Fibroblast of the aortic adventitia (primary cell): ENCODE measurements around the gene ARHGEF4. TPM values are rescaled to one million over a fixed set of nuclear protein-coding genes. Genes with fewer than 3 reads are reported as not detected.

ENCODE experiments used
- DNase-seq: peaks from one replicate; pipeline ENCODE4 v3.0.0-alpha.2; 2010; ENCODE audit warnings: low read depth
- H3K4me3 ChIP-seq: 2 replicates; pipeline ENCODE4 v1.5.1; 2011; ENCODE audit warnings: low read depth, mild to moderate bottlenecking, control low read depth, low read length, moderate library complexity
- CTCF ChIP-seq: IDR thresholded peaks from 2 replicates; pipeline ENCODE4 v1.5.1; 2011; ENCODE audit warnings: mild to moderate bottlenecking, low read length, control low read depth, inconsistent platforms; ENCODE audit not compliant: insufficient read depth
- total RNA-seq: library from RNA; depleted of rRNA; stranded (reverse); fragments of >200 nt; gene quantifications from 2 replicates; pipeline ENCODE4 v1.2.3, GENCODE V29; 2012; ENCODE audit warnings: low replicate concordance

ARHGEF4 gene
- total RNA-seq, 1 donor: 5.2 TPM

- no peak for TF ChIP-seq CTCF
- DNase-seq: no peak
- H3K4me3 ChIP-seq: no peak overlapping the region
Observed at GRCh38 chr2:130930740-130931659, 94.3 kb downstream of the ARHGEF4 start.

- DNase-seq: no peak
- TF ChIP-seq CTCF: no peak
- no peak overlapping the region for H3K4me3 ChIP-seq
Observed at GRCh38 chr2:130933501-130933900, 96.8 kb downstream of the ARHGEF4 start.

- H3K4me3 ChIP-seq: no peak overlapping the region
- DNase-seq: no peak
- TF ChIP-seq CTCF: no peak
Observed at GRCh38 chr2:130936451-130936850, 99.7 kb downstream of the ARHGEF4 start.

GRCh38 chr2:130947967-130948366 lies 111.3 kb downstream of the ARHGEF4 start:
- DNase-seq: no peak
- no peak overlapping the region for H3K4me3 ChIP-seq
- no peak for TF ChIP-seq CTCF

GRCh38 chr2:130949954-130950353 lies 113.2 kb downstream of the ARHGEF4 start:
- no peak for TF ChIP-seq CTCF
- no peak overlapping the region for H3K4me3 ChIP-seq
- DNase-seq: no peak

GRCh38 chr2:130951018-130951417 lies 114.3 kb downstream of the ARHGEF4 start:
- DNase-seq: no peak
- H3K4me3 ChIP-seq: no peak overlapping the region
- TF ChIP-seq CTCF: no peak
